ENCODE results near the gene PMEPA1.
A peak's percentile ranks its signal among the peaks of the same experiment; 100 is the strongest.

- TF ChIP-seq CTCF (IDR thresholded peaks at IDR 0.05; ENCODE audit: low read depth, low read length) (peak; percentile 87), EZH2phosphoT487 (IDR thresholded peaks at IDR 0.05; ENCODE audit: low read depth) (no peak)
Observed at GRCh38 chr20:57652606-57653545, 56.9 kb downstream of the PMEPA1 start.

Measured in OCI-LY3 (cell line).